HAP-1 (cell line): ENCODE results near the gene FOXJ3.
A peak's percentile ranks its signal among the peaks of the same experiment; 100 is the strongest.

ENCODE experiments used
- DNase-seq, 2 experiments: peaks; one replicate each; pipeline ENCODE4 v3.0.0-alpha.2; 2016 to 2020; ENCODE audit warnings: low spot score in 2 of 2
- H3K27me3 ChIP-seq: fragments of 250-450 bp; sonication (Bioruptor Pico); 2 replicates; pipeline ENCODE4 v1.5.1; 2020; ENCODE audit warnings: low read depth, mild to moderate bottlenecking, moderate library complexity
- H3K36me3 ChIP-seq: fragments of 250-450 bp; sonication (Bioruptor Pico); replicated peaks from 2 replicates; pipeline ENCODE4 v1.5.1; 2020; ENCODE audit warnings: mild to moderate bottlenecking
- H3K4me1 ChIP-seq: fragments of 250-450 bp; sonication (Bioruptor Pico); 2 replicates; pipeline ENCODE4 v1.5.1; 2020; ENCODE audit warnings: mild to moderate bottlenecking
- H3K4me3 ChIP-seq: fragments of 250-450 bp; sonication (Bioruptor Pico); 2 replicates; pipeline ENCODE4 v1.5.1; 2020; ENCODE audit warnings: mild to moderate bottlenecking, moderate library complexity
- H3K9me3 ChIP-seq: fragments of 250-450 bp; sonication (Bioruptor Pico); 2 replicates; pipeline ENCODE4 v1.5.1; 2020; ENCODE audit warnings: mild to moderate bottlenecking, moderate library complexity
- in situ Hi-C: fragments of 300-500 bp; cut with MboI; formaldehyde crosslinking; loops from 3 replicates; pipeline ENCODE4 v1.14.3; 2020; ENCODE audit warnings: low sequenced_read_pairs, inconsistent platforms, mixed read lengths

Gene FOXJ3

GRCh38 chr1:42335050-42335808 lies at the start of gene FOXJ3:
FOXJ3 (minus strand) TSS chr1:42335235; CDS start chr1:42311093, 24,142 bp downstream.
- in situ Hi-C loops, result no loop called here
- Histone ChIP-seq H3K9me3 (no peaks in the 10 kb centered on the region), H3K4me3 (peak within 1 kb of the TSS; percentile 89), H3K4me1 (peaks cover 17% of the 10 kb centered on the region), H3K27me3 (no peaks in the 10 kb centered on the region), H3K36me3 (peaks cover 2% of the 10 kb centered on the region; the same call in 1 of the 2 replicates)
- peak; percentile 85 to 95 for DNase-seq

- Histone ChIP-seq H3K36me3 (no peaks in the 10 kb centered on the region), H3K4me1 (peaks cover 3% of the 10 kb centered on the region), H3K4me3 (peak overlapping the region; percentile 46), H3K27me3 (no peaks in the 10 kb centered on the region), H3K9me3 (no peaks in the 10 kb centered on the region)
- in situ Hi-C loops, result no loop called here
- no peak for DNase-seq
Observed at GRCh38 chr1:42381280-42381673, 46.2 kb upstream of the FOXJ3 start.

GRCh38 chr1:42380586-42381279 lies 45.7 kb upstream of the FOXJ3 start, which contains the start of gene RIMKLA:
RIMKLA (plus strand) TSS chr1:42380792; CDS start chr1:42380935, 143 bp downstream.
- in situ Hi-C loops, result no loop called here
- Histone ChIP-seq H3K27me3 (no peaks in the 10 kb centered on the region), H3K9me3 (no peaks in the 10 kb centered on the region), H3K4me3 (peak within 1 kb of the TSS; percentile 46), H3K36me3 (no peaks in the 10 kb centered on the region), H3K4me1 (peaks cover 3% of the 10 kb centered on the region)
- DNase-seq, result peak; percentile 49 to 78

- H3K36me3 ChIP-seq, result no peaks in the 10 kb centered on the region
- no peaks in the 10 kb centered on the region for H3K9me3 ChIP-seq
- in situ Hi-C loops, result no loop called here
- DNase-seq, result peak in 1 of 2 experiments; percentile 18
- peak overlapping the region; percentile 36 for H3K4me3 ChIP-seq
- no peaks in the 10 kb centered on the region for H3K27me3 ChIP-seq
- peaks cover 3% of the 10 kb centered on the region for H3K4me1 ChIP-seq
Observed at GRCh38 chr1:42379794-42380585, 45.0 kb upstream of the FOXJ3 start.

GRCh38 chr1:42372796-42373195 lies 37.8 kb upstream of the FOXJ3 start:
- Histone ChIP-seq H3K9me3 (no peaks in the 10 kb centered on the region), H3K4me1 (no peaks in the 10 kb centered on the region), H3K27me3 (peaks cover 6% of the 10 kb centered on the region), H3K4me3 (no peak overlapping the region), H3K36me3 (no peaks in the 10 kb centered on the region)
- no peak for DNase-seq
- in situ Hi-C loops, result no loop called here

- in situ Hi-C loops, result no loop called here
- H3K36me3 ChIP-seq, result no peaks in the 10 kb centered on the region
- no peak for DNase-seq
- H3K27me3 ChIP-seq, result peaks cover 6% of the 10 kb centered on the region
- no peak overlapping the region for H3K4me3 ChIP-seq
- H3K4me1 ChIP-seq, result no peaks in the 10 kb centered on the region
- no peaks in the 10 kb centered on the region for H3K9me3 ChIP-seq
Observed at GRCh38 chr1:42370876-42371549, 36.0 kb upstream of the FOXJ3 start.

- H3K27me3 ChIP-seq, result peaks cover 6% of the 10 kb centered on the region
- in situ Hi-C loops, result no loop called here
- no peaks in the 10 kb centered on the region for H3K4me1 ChIP-seq
- H3K9me3 ChIP-seq, result no peaks in the 10 kb centered on the region
- DNase-seq, result no peak
- no peaks in the 10 kb centered on the region for H3K36me3 ChIP-seq
- H3K4me3 ChIP-seq, result no peak overlapping the region
Observed at GRCh38 chr1:42369471-42369870, 34.4 kb upstream of the FOXJ3 start.

GRCh38 chr1:42368096-42368795 lies 33.2 kb upstream of the FOXJ3 start:
- in situ Hi-C loops, result no loop called here
- Histone ChIP-seq H3K4me1 (no peaks in the 10 kb centered on the region), H3K4me3 (no peak overlapping the region), H3K27me3 (peaks cover 6% of the 10 kb centered on the region), H3K9me3 (no peaks in the 10 kb centered on the region), H3K36me3 (no peaks in the 10 kb centered on the region)
- DNase-seq, result no peak

- in situ Hi-C loops, result no loop called here
- H3K27me3 ChIP-seq, result no peaks in the 10 kb centered on the region; the same call in 1 of the 2 replicates
- DNase-seq, result no peak
- H3K36me3 ChIP-seq, result no peaks in the 10 kb centered on the region
- no peaks in the 10 kb centered on the region for H3K9me3 ChIP-seq
- no peaks in the 10 kb centered on the region for H3K4me1 ChIP-seq
- no peak overlapping the region for H3K4me3 ChIP-seq
Observed at GRCh38 chr1:42365118-42365517, 30.1 kb upstream of the FOXJ3 start.

GRCh38 chr1:42364542-42364941 lies 29.5 kb upstream of the FOXJ3 start:
- in situ Hi-C loops, result no loop called here

GRCh38 chr1:42364089-42364488 lies 29.1 kb upstream of the FOXJ3 start:
- in situ Hi-C loops, result no loop called here
- Histone ChIP-seq H3K27me3 (no peaks in the 10 kb centered on the region; the same call in 1 of the 2 replicates), H3K4me3 (no peak overlapping the region), H3K36me3 (no peaks in the 10 kb centered on the region), H3K4me1 (no peaks in the 10 kb centered on the region), H3K9me3 (no peaks in the 10 kb centered on the region)
- DNase-seq, result no peak

More at GRCh38 chr1:42364542-42364941, 29.5 kb upstream of the FOXJ3 start:
- Histone ChIP-seq H3K4me3 (no peak overlapping the region), H3K9me3 (no peaks in the 10 kb centered on the region), H3K4me1 (no peaks in the 10 kb centered on the region), H3K27me3 (no peaks in the 10 kb centered on the region; the same call in 1 of the 2 replicates), H3K36me3 (no peaks in the 10 kb centered on the region)
- no peak for DNase-seq

GRCh38 chr1:42359466-42359865 lies 24.4 kb upstream of the FOXJ3 start:
- Histone ChIP-seq H3K36me3 (no peaks in the 10 kb centered on the region), H3K9me3 (no peaks in the 10 kb centered on the region), H3K4me3 (no peak overlapping the region), H3K4me1 (no peaks in the 10 kb centered on the region), H3K27me3 (peaks cover 2% of the 10 kb centered on the region; the same call in 1 of the 2 replicates)
- DNase-seq, result no peak
- in situ Hi-C loops, result no loop called here

- Histone ChIP-seq H3K9me3 (no peaks in the 10 kb centered on the region), H3K27me3 (peaks cover 2% of the 10 kb centered on the region; the same call in 1 of the 2 replicates), H3K4me3 (no peak overlapping the region), H3K4me1 (no peaks in the 10 kb centered on the region), H3K36me3 (no peaks in the 10 kb centered on the region)
- in situ Hi-C loops, result no loop called here
- DNase-seq, result no peak
Observed at GRCh38 chr1:42358791-42359190, 23.8 kb upstream of the FOXJ3 start.
